ENCODE measurements around the gene MSMO1.

- TF ChIP-seq POLR2A (IDR thresholded peaks at IDR 0.05; ENCODE audit: low read length) (no peak), GATA1 (IDR thresholded peaks at IDR 0.05; ENCODE audit: low read depth, low read length) (no peak)
Observed at GRCh38 chr4:165368567-165368966, 41.1 kb downstream of the MSMO1 start.

Data from erythroblast (primary cell).